ENCODE results near the gene CCL17. TPM values are rescaled to one million over a fixed set of nuclear protein-coding genes. Genes with fewer than 3 reads are reported as not detected.

Gene CCL17
- total RNA-seq, 2 donors from 2014 or later: not detected

- H3K4me1 ChIP-seq: no peaks in the 10 kb centered on the region
- no peak within 1 kb of the TSS for H3K4me3 ChIP-seq
- H3K27ac ChIP-seq: no peak within 1 kb of the TSS
- H3K36me3 ChIP-seq: no peaks in the 10 kb centered on the region
- no peaks in the 10 kb centered on the region for H3K9me3 ChIP-seq
- no peak for TF ChIP-seq CTCF (IDR thresholded peaks at IDR 0.05)
- DNase-seq (ENCODE audit: low spot score): no peak
- H3K27me3 ChIP-seq: no peaks in the 10 kb centered on the region
Observed at GRCh38 chr16:57358527-57359095, 46.0 kb upstream of the CCL17 start, which contains the start of gene CCL22. CCL22 (plus strand) TSS chr16:57358783; CDS start chr16:57358817, 34 bp downstream.

GRCh38 chr16:57360321-57360935 lies 44.1 kb upstream of the CCL17 start:
- no peaks in the 10 kb centered on the region for H3K36me3 ChIP-seq
- H3K9me3 ChIP-seq: no peaks in the 10 kb centered on the region
- no peak overlapping the region for H3K4me3 ChIP-seq
- no peaks in the 10 kb centered on the region for H3K27me3 ChIP-seq
- no peak for TF ChIP-seq CTCF (IDR thresholded peaks at IDR 0.05)
- no peak for DNase-seq (ENCODE audit: low spot score)
- no peaks in the 10 kb centered on the region for H3K4me1 ChIP-seq
- H3K27ac ChIP-seq: no peak overlapping the region

- Histone ChIP-seq H3K27ac (no peak overlapping the region), H3K36me3 (no peaks in the 10 kb centered on the region), H3K9me3 (no peaks in the 10 kb centered on the region), H3K4me1 (peaks cover 0 to 4% of the 10 kb centered on the region in 2 donors), H3K4me3 (no peak overlapping the region), H3K27me3 (no peaks in the 10 kb centered on the region)
- DNase-seq (ENCODE audit: low spot score): no peak
- no peak for TF ChIP-seq CTCF (IDR thresholded peaks at IDR 0.05)
Observed at GRCh38 chr16:57361404-57361803, 43.2 kb upstream of the CCL17 start.

DNA sequence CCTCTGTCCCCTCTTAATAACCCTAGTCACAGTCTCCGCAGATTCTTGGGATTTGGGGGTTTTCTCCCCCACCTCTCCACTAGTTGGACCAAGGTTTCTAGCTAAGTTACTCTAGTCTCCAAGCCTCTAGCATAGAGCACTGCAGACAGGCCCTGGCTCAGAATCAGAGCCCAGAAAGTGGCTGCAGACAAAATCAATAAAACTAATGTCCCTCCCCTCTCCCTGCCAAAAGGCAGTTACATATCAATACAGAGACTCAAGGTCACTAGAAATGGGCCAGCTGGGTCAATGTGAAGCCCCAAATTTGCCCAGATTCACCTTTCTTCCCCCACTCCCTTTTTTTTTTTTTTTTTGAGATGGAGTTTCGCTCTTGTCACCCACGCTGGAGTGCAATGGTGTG lies 40.4 kb upstream of the CCL17 start:
- TF ChIP-seq CTCF (IDR thresholded peaks at IDR 0.05): no peak
- no peaks in the 10 kb centered on the region for H3K36me3 ChIP-seq
- H3K4me1 ChIP-seq: peaks cover 0 to 10% of the 10 kb centered on the region in 2 donors
- no peaks in the 10 kb centered on the region for H3K27me3 ChIP-seq
- H3K9me3 ChIP-seq: no peaks in the 10 kb centered on the region
- H3K27ac ChIP-seq: no peak overlapping the region
- H3K4me3 ChIP-seq: no peak overlapping the region
- DNase-seq (ENCODE audit: low spot score): no peak

- no peak for TF ChIP-seq CTCF (IDR thresholded peaks at IDR 0.05)
- Histone ChIP-seq H3K27me3 (no peaks in the 10 kb centered on the region), H3K27ac (no peak overlapping the region), H3K36me3 (no peaks in the 10 kb centered on the region), H3K4me1 (peaks cover 0 to 13% of the 10 kb centered on the region in 2 donors), H3K9me3 (no peaks in the 10 kb centered on the region), H3K4me3 (no peak overlapping the region)
- DNase-seq (ENCODE audit: low spot score): no peak
Observed at GRCh38 chr16:57366544-57367040, 38.0 kb upstream of the CCL17 start.
